HepG2 (cell line): ENCODE results near the gene ZNRF4. TPM values are rescaled to one million over a fixed set of nuclear protein-coding genes. Genes with fewer than 3 reads are reported as not detected.

Experiments used
- BCL6 ChIP-seq: IDR thresholded peaks from 2 replicates; pipeline ENCODE4 v1.6.1; 2016; ENCODE audit warnings: missing genetic modification reagents, missing compliant biosample characterization
- CEBPG ChIP-seq: IDR thresholded peaks from 2 replicates; pipeline ENCODE4 v1.6.1; 2016
- HCFC1 ChIP-seq: fragments of 150-350 bp; IDR thresholded peaks from 2 replicates; pipeline ENCODE4 v1.6.1; 2014; ENCODE audit warnings: low read depth, low read length
- HES4 ChIP-seq: sonication (generic); formaldehyde crosslinking; IDR thresholded peaks from 2 replicates; pipeline ENCODE4 v1.9.0; 2021; ENCODE audit warnings: mild to moderate bottlenecking, missing genetic modification reagents, borderline replicate concordance
- HOXA9 ChIP-seq: sonication (generic); formaldehyde crosslinking; IDR thresholded peaks from 2 replicates; pipeline ENCODE4 v1.8.1; 2022; ENCODE audit warnings: missing genetic modification reagents, mild to moderate bottlenecking, moderate library complexity, borderline replicate concordance
- IKZF1 ChIP-seq: fragments of 450-650 bp; IDR thresholded peaks from 2 replicates; pipeline ENCODE4 v1.7.1; 2016
- KLF15 ChIP-seq: sonication (generic); formaldehyde crosslinking; IDR thresholded peaks from 2 replicates; pipeline ENCODE4 v1.8.1; 2023; ENCODE audit warnings: borderline replicate concordance, mild to moderate bottlenecking, inconsistent platforms, missing genetic modification reagents, mixed read lengths
- PHF8 ChIP-seq: sonication (generic); formaldehyde crosslinking; IDR thresholded peaks from 2 replicates; pipeline ENCODE4 v1.5.0; 2020; ENCODE audit warnings: missing genetic modification reagents
- POLR2G ChIP-seq: fragments of 200-400 bp; formaldehyde crosslinking; IDR thresholded peaks from 2 replicates; pipeline ENCODE4 v1.6.1; 2018; ENCODE audit warnings: mild to moderate bottlenecking, low read depth, low read length, moderate library complexity
- REXO4 ChIP-seq: sonication (generic); formaldehyde crosslinking; IDR thresholded peaks from 2 replicates; pipeline ENCODE4 v1.8.0; 2022; ENCODE audit warnings: missing genetic modification reagents, mild to moderate bottlenecking, borderline replicate concordance
- SIN3B ChIP-seq: fragments of 150-350 bp; IDR thresholded peaks from 2 replicates; pipeline ENCODE4 v1.6.1; 2014; ENCODE audit warnings: low read length
- TBP ChIP-seq: sonication (generic); formaldehyde crosslinking; IDR thresholded peaks from 2 replicates; pipeline ENCODE4 v1.5.0; 2020; ENCODE audit warnings: missing genetic modification reagents
- ZNF20 ChIP-seq: sonication (generic); formaldehyde crosslinking; IDR thresholded peaks from 2 replicates; pipeline ENCODE4 v1.4.0; 2020; ENCODE audit warnings: mild to moderate bottlenecking, moderate library complexity, missing genetic modification reagents
- ZNF34 ChIP-seq: sonication (generic); formaldehyde crosslinking; IDR thresholded peaks from 2 replicates; pipeline ENCODE4 v1.4.0; 2020; ENCODE audit warnings: mild to moderate bottlenecking, missing genetic modification reagents, borderline replicate concordance
- ZNF788 ChIP-seq: sonication (generic); formaldehyde crosslinking; IDR thresholded peaks from 2 replicates; pipeline ENCODE4 v1.5.0; 2020; ENCODE audit warnings: mild to moderate bottlenecking, missing genetic modification reagents, borderline replicate concordance
- ZNF792 ChIP-seq: IDR thresholded peaks from 2 replicates; pipeline ENCODE4 v1.6.1; 2016
- polyA plus RNA-seq, 8 experiments: library from polyadenylated mRNA; depleted of rRNA in 3 of 8; stranded (reverse) in 7 of 8; unstranded in 1 of 8; fragments of >200 nt; fragmentation: Illumina TruSeq in 4 of 8; extraction: Trizol in 4 of 8; gene quantifications; 2 replicates each; pipeline versions ENCODE4 v1.2.1 to v1.2.3, GENCODE V29; 2011 to 2016; ENCODE audit warnings: low read depth in 4 of 8, missing spikeins in 1 of 8, mixed read lengths in 1 of 8; ENCODE audit not compliant: insufficient read depth in 1 of 8
- total RNA-seq, 5 experiments: library from RNA; depleted of rRNA; stranded (reverse); fragments of >200 nt; fragmentation: Illumina TruSeq; extraction: Trizol; gene quantifications; 2 replicates each; pipeline ENCODE4 v1.2.3, GENCODE V29; 2016; ENCODE audit warnings: low read depth in 1 of 5
- TF ChIP-seq, protein P1 (sequence below), 2 experiments: sonication (generic) in 1 of 2; formaldehyde crosslinking in 1 of 2; IDR thresholded peaks; 2 replicates each; pipeline versions ENCODE4 v1.6.1 to v1.9.0; 2014 to 2022; ENCODE audit warnings: antibody characterized with exemption in 1 of 2, borderline replicate concordance in 1 of 2, inconsistent platforms in 1 of 2, low read depth in 1 of 2, missing genetic modification reagents in 1 of 2
- TF ChIP-seq, protein P2 (sequence below): sonication (generic); formaldehyde crosslinking; conservative IDR thresholded peaks from 2 replicates; pipeline ENCODE4 v1.8.0; 2022; ENCODE audit warnings: missing genetic modification reagents
- TF ChIP-seq, protein P3 (sequence below): sonication (generic); formaldehyde crosslinking; IDR thresholded peaks from 2 replicates; pipeline ENCODE4 v1.5.0; 2020; ENCODE audit warnings: missing genetic modification reagents, mild to moderate bottlenecking, borderline replicate concordance
- TF ChIP-seq, protein P4 (sequence below): sonication (generic); formaldehyde crosslinking; IDR thresholded peaks from 2 replicates; pipeline ENCODE4 v1.8.0; 2023; ENCODE audit warnings: mild to moderate bottlenecking, missing genetic modification reagents
- TF ChIP-seq, protein P5 (sequence below): IDR thresholded peaks from 2 replicates; pipeline ENCODE4 v1.6.1; 2012; ENCODE audit warnings: inconsistent platforms

ZNRF4 gene
- total and polyA plus RNA-seq, 2 of the 13 experiments (the other 11 are each of a cell fraction or from before 2014, with no cell fraction given): not detected

DNA sequence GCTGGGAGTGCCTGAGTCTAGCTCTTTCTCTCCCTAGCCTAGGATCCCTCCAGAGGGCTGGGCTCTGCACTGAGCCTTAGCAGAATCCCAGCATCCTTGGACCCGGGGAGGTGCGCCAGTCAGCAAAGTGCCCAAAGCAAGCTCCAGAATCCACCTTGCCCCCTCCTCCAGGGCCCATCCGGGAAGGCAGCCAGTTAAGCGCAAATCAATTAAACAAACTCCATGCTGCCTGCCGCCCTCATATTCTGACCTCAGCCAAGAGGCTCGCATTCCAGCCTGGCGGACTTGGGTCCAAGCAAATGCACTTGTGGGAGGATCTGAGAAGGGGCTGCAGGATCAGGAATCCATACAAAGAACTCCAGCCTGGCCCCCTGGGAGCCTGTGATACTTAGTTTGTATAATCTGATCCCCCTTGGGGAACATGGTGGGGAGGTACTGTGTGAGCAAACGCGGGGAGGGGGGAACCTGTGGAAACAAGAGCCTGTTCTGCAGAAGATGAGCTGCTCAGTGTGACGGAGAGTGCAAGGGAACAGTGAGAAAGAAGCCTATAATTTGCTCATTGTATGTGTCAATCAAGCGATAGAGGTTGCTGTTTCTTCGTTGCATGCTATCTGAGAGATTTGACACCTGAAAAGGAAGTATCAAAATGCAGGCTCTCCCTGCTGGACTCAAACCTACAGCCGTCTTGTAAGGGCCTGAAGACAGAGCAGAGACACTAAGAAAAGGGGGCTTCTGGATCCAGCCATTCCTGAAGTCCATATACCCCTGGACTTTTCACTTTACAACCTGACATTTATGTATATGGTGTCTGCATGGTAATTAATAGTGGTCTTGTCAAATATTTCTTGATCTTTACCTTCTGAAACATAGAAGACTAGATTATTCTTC lies 29.4 kb downstream of the ZNRF4 start (continued):
- TF ChIP-seq BCL6 (peak; percentile 61), ZNF34 (CRISPR knock-in tag) (no peak), ZNF792 (CRISPR knock-in tag) (no peak), KLF15 (no peak), PHF8 (CRISPR knock-in tag) (no peak), SIN3B (no peak), ZNF20 (CRISPR knock-in tag) (no peak), HOXA9 (CRISPR knock-in tag) (no peak), POLR2G (no peak), REXO4 (no peak), HCFC1 (no peak), TBP (no peak), HES4 (CRISPR knock-in tag) (no peak), ZNF788 (CRISPR knock-in tag) (0 out of 2 replicates have a peak, but pooled peaks have one; percentile 24), IKZF1 (no peak), CEBPG (no peak)
- TF ChIP-seq, protein P1, sequence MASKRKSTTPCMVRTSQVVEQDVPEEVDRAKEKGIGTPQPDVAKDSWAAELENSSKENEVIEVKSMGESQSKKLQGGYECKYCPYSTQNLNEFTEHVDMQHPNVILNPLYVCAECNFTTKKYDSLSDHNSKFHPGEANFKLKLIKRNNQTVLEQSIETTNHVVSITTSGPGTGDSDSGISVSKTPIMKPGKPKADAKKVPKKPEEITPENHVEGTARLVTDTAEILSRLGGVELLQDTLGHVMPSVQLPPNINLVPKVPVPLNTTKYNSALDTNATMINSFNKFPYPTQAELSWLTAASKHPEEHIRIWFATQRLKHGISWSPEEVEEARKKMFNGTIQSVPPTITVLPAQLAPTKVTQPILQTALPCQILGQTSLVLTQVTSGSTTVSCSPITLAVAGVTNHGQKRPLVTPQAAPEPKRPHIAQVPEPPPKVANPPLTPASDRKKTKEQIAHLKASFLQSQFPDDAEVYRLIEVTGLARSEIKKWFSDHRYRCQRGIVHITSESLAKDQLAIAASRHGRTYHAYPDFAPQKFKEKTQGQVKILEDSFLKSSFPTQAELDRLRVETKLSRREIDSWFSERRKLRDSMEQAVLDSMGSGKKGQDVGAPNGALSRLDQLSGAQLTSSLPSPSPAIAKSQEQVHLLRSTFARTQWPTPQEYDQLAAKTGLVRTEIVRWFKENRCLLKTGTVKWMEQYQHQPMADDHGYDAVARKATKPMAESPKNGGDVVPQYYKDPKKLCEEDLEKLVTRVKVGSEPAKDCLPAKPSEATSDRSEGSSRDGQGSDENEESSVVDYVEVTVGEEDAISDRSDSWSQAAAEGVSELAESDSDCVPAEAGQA (IDR thresholded peaks at IDR 0.05; ENCODE audit: low read depth): no peak
- TF ChIP-seq, protein P1 (CRISPR knock-in tag; IDR thresholded peaks at IDR 0.05; ENCODE audit: borderline replicate concordance): no peak
- TF ChIP-seq, protein P2, sequence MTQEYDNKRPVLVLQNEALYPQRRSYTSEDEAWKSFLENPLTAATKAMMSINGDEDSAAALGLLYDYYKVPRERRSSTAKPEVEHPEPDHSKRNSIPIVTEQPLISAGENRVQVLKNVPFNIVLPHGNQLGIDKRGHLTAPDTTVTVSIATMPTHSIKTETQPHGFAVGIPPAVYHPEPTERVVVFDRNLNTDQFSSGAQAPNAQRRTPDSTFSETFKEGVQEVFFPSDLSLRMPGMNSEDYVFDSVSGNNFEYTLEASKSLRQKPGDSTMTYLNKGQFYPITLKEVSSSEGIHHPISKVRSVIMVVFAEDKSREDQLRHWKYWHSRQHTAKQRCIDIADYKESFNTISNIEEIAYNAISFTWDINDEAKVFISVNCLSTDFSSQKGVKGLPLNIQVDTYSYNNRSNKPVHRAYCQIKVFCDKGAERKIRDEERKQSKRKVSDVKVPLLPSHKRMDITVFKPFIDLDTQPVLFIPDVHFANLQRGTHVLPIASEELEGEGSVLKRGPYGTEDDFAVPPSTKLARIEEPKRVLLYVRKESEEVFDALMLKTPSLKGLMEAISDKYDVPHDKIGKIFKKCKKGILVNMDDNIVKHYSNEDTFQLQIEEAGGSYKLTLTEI (CRISPR knock-in tag): no peak
- TF ChIP-seq, protein P3, sequence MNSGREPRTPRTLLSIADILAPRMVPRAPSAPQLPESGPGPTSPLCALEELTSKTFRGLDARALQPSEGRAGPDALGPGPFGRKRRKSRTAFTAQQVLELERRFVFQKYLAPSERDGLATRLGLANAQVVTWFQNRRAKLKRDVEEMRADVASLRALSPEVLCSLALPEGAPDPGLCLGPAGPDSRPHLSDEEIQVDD (CRISPR knock-in tag): no peak
- TF ChIP-seq, protein P4, sequence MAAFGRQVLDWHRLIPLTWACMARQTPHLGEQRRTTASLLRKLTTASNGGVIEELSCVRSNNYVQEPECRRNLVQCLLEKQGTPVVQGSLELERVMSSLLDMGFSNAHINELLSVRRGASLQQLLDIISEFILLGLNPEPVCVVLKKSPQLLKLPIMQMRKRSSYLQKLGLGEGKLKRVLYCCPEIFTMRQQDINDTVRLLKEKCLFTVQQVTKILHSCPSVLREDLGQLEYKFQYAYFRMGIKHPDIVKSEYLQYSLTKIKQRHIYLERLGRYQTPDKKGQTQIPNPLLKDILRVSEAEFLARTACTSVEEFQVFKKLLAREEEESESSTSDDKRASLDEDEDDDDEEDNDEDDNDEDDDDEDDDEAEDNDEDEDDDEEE (CRISPR knock-in tag): no peak
- TF ChIP-seq, protein P5, sequence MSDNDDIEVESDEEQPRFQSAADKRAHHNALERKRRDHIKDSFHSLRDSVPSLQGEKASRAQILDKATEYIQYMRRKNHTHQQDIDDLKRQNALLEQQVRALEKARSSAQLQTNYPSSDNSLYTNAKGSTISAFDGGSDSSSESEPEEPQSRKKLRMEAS: peak; percentile 33; the same call in 1 of the 2 replicates
